Panc1 (cell line): ENCODE data around the gene PRELID2.

Experiments used
- POLR2AphosphoS5 ChIP-seq: IDR thresholded peaks from 2 replicates; pipeline ENCODE4 v1.6.1; 2012; ENCODE audit warnings: mild to moderate bottlenecking, low read depth, low read length, moderate library complexity
- TF ChIP-seq, protein P1 (sequence below): fragments of 450-650 bp; IDR thresholded peaks from 2 replicates; pipeline ENCODE4 v1.5.1; 2017; ENCODE audit warnings: mild to moderate bottlenecking
- TF ChIP-seq, protein P2 (sequence below), 2 experiments: IDR thresholded peaks; 2 replicates each; pipeline ENCODE4 v1.6.1; 2011 to 2012; ENCODE audit warnings: low read depth in 2 of 2, control low read depth in 1 of 2, low read length in 1 of 2, mild to moderate bottlenecking in 1 of 2, moderate library complexity in 1 of 2; ENCODE audit not compliant: insufficient read depth in 1 of 2

DNA sequence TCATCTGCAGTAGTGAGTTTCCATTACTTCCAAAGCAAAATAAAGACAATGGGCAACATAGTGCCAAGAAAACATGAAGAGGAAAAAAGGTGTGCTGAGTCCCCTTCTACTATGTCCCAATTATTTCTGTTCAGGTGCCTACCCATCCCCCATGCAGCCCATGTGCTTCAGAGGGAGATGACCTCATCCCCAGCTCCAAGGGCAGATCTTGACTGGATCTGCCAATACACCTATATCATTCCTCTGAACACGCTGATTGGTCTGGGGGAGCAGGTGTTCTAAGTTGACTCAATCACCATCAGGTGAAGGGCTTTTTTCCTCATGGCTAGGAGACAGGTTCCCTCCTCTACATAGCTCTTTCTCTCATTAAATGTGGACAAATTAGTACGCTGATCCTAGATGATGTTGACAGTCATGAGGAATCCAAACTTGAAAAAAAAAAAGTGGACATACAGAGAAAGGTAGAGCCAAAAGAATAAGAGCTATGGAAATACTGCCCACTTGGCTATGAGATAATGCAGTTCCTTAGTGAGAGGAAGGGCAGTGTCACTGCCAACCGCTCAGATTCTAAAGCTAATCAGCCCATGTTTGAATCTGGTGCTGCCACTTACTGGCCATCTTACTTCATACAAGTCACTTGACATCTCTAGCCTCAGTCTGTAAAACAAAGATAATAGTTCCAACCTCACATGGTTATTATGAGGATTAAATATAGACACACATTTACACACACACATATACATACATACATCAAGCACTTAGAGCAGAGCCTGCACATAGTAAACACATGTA lies 23.1 kb downstream of the PRELID2 start:
- TF ChIP-seq, protein P1, sequence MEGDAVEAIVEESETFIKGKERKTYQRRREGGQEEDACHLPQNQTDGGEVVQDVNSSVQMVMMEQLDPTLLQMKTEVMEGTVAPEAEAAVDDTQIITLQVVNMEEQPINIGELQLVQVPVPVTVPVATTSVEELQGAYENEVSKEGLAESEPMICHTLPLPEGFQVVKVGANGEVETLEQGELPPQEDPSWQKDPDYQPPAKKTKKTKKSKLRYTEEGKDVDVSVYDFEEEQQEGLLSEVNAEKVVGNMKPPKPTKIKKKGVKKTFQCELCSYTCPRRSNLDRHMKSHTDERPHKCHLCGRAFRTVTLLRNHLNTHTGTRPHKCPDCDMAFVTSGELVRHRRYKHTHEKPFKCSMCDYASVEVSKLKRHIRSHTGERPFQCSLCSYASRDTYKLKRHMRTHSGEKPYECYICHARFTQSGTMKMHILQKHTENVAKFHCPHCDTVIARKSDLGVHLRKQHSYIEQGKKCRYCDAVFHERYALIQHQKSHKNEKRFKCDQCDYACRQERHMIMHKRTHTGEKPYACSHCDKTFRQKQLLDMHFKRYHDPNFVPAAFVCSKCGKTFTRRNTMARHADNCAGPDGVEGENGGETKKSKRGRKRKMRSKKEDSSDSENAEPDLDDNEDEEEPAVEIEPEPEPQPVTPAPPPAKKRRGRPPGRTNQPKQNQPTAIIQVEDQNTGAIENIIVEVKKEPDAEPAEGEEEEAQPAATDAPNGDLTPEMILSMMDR = peak; percentile 46
- TF ChIP-seq, protein P2, sequence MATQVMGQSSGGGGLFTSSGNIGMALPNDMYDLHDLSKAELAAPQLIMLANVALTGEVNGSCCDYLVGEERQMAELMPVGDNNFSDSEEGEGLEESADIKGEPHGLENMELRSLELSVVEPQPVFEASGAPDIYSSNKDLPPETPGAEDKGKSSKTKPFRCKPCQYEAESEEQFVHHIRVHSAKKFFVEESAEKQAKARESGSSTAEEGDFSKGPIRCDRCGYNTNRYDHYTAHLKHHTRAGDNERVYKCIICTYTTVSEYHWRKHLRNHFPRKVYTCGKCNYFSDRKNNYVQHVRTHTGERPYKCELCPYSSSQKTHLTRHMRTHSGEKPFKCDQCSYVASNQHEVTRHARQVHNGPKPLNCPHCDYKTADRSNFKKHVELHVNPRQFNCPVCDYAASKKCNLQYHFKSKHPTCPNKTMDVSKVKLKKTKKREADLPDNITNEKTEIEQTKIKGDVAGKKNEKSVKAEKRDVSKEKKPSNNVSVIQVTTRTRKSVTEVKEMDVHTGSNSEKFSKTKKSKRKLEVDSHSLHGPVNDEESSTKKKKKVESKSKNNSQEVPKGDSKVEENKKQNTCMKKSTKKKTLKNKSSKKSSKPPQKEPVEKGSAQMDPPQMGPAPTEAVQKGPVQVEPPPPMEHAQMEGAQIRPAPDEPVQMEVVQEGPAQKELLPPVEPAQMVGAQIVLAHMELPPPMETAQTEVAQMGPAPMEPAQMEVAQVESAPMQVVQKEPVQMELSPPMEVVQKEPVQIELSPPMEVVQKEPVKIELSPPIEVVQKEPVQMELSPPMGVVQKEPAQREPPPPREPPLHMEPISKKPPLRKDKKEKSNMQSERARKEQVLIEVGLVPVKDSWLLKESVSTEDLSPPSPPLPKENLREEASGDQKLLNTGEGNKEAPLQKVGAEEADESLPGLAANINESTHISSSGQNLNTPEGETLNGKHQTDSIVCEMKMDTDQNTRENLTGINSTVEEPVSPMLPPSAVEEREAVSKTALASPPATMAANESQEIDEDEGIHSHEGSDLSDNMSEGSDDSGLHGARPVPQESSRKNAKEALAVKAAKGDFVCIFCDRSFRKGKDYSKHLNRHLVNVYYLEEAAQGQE (IDR thresholded peaks at IDR 0.05; ENCODE audit: insufficient read depth in 1 of 2, low read depth in 2 of 2, low read length in 1 of 2) = no peak
- no peak for TF ChIP-seq POLR2AphosphoS5
